GM12801 (cell line): ENCODE data around the gene BNIP3.

ENCODE experiments used
- TF ChIP-seq, protein P1 (sequence below): IDR thresholded peaks from one replicate; pipeline ENCODE4 v1.5.1; 2011; ENCODE audit warnings: control low read depth; ENCODE audit not compliant: insufficient read length; ENCODE audit errors: extremely low read depth

The BNIP3 gene

DNA sequence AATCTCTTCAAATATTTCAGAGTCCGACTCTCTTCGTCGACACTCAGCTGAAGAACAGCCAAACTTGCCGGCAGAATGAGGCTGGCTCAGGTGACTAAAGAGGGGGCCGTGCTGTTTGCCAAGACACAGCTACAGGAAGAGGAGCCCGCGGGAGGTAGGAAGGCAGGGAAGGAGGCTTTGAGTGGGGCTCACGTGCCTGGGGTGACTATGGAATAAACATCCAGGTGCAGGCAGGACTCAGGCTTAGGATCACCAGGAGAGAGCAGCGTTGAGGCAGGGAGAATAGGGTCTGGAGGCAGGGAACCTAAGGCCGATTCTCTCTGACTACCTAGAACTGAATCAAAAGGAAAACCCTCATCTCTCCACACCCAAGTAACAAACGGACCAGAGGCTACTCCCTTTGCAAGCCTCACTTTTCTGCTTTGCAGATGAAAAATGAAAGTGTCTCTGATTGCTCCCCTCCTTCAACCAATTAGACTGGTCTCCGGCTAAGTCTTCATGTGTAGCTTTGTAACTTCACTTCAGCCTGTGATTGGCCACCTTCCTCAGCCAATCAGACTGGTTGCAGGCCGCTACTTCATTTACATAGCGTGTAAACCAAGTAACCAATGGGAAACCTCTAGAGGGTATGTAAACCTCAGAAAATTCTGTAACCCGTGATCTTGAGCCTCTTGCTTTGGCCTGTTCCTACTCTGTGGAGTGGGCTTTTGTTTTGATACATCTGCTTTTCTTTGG, 19.7 kb upstream of the BNIP3 start:
- TF ChIP-seq, protein P1, sequence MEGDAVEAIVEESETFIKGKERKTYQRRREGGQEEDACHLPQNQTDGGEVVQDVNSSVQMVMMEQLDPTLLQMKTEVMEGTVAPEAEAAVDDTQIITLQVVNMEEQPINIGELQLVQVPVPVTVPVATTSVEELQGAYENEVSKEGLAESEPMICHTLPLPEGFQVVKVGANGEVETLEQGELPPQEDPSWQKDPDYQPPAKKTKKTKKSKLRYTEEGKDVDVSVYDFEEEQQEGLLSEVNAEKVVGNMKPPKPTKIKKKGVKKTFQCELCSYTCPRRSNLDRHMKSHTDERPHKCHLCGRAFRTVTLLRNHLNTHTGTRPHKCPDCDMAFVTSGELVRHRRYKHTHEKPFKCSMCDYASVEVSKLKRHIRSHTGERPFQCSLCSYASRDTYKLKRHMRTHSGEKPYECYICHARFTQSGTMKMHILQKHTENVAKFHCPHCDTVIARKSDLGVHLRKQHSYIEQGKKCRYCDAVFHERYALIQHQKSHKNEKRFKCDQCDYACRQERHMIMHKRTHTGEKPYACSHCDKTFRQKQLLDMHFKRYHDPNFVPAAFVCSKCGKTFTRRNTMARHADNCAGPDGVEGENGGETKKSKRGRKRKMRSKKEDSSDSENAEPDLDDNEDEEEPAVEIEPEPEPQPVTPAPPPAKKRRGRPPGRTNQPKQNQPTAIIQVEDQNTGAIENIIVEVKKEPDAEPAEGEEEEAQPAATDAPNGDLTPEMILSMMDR, result no peak

DNA sequence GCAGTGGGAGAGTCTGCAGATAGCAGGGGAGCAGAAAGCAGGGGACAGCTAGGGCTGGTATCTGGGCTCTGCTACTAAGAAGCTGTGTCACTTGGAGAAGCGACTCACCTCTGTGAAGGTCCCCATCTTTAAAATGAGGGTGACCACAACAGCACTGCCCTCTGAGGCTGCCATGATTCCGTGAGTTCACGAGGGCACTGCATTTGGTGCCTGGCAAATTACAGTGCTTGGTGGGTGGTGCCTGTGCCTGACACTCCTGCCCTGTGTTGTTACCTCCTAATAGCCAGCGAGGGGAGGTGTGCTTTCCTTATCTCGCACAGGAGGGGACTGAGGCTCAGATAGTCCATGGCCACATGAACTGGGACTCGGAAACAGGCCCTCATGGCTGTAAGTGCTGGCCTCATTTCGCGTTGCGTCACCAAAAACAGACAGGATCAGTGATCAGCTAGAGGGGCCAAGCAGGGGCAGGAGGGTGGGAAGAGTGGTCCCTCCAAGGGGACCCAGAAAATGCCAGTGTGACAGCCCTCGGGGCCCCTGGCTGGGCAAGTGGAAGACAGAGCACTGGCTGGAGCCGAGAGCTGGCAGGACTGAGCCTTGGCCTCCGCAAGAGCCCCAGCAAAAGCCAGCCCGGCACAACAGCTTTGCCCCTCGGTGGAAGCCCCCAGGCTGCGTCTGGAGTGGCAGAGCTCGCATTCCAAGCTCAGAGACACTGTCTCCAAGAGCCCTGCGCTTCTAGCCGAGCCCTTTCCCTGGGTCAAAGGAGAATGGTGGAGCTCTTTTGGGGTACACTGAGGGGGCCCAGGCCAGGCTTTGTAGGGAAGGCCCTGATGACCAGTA, 17.3 kb upstream of the BNIP3 start:
- TF ChIP-seq, protein P1, result no peak

DNA sequence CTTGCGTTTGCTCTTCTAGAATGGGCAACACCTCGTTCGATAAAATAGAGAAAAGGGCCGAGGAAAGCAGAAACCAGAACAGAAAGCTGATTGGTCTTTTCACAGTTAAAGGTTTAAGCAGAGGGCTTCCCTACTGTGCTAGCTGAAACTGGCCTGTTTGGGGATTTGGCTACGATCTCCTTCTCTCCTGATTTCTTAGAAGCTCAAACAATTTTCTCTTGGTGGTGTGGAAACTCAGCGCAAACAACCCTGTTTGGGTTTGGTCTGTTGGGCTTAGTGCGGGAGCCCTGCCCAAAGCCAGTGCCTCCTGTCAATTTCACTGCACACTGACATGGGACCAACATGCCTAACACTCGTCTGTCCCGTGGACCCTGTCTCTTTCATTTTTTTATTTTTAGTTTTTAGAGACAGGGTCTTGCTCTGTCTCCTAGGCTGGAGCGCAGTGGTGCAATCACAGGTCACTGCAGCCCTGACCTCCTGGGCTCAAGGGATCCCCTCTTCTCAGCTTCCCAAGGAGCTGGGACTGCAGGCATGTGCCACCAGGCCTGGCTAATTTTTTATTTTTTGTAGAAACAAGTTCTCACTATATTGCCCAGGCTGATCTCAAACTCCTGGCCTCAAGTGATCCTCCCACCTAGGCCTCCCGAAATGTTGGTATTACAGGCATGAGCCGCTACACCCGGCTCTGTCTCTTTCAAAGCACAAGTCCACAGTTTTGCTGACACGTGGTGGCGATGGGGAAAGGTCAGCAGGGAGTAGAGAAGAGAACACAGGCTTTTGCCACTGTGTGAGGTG, 16.5 kb upstream of the BNIP3 start:
- TF ChIP-seq, protein P1, result no peak

DNA sequence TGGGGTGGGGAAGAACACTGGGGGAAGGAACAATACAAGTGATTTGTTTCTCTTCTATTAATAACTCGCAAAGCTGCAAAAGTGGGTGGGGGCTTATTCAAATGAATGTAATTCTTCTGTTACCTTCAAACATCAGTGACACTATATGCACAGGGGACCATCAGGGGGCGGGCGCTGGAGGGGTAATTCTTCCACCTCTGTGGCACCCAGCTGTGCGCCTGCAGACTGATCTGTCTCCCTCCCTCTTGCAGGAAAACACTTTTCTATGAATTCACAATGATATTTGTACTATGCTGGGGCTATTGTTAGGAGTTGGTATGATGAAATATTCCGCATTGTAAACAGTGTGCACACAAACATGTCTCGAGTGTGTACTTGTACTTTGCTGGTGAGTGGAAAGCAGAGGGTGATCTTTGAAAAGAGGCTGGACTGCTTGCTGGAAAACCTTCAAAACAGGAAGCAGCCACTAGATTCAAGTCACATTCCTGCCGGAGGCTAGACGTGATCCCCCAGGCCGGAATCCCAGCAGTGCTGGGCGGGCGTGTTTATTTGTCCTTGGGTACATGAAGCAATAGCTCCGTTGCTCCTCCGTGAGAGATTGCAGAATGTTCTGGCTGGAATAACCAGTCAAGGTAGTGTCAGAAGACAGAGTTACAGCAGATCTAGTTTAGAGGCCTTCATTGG, 15.8 kb upstream of the BNIP3 start:
- TF ChIP-seq, protein P1, result no peak

DNA sequence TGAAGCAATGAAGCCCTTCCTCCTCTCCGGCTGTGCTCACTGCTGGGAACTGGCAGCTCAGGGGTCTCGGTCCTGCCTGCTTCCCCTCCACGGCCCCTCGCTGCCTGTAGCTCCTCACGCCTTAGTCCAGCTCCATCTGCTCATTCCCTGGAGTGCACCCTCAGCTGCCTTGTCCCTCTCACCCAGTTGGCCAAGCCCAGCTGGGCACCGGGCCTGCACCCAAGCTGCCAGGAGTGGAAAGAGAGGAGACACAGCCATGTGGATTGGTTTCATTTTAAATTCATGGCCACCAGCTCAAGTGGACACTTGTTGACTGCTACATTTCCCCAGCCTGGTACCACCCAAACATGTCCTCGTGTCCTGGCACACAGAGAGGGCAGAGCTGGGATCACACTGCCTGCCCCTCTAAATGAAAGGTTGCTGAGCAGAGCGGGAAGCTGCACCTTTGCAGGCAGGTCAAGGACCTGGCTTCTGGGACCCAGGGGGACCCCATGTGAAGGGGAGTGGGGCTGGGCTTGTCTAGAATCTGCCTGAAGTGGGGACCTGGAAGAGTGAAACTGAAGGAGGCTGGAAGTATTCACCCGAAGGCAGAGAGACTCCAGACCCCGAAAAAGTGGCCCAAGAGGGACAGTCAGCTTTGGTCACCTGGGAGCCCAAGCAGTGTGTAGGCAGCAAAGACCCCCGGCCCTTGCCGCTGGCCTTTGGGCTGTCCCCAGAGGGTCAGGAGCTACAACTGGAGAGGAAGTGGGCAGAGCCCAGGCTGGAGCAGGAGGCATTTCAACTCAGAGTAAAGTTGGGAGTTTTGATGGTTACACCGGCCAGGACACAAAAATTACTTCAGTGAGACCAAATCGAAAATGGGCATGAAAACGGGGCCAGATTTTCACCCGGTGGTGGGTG, 15.0 kb upstream of the BNIP3 start:
- TF ChIP-seq, protein P1, result no peak

DNA sequence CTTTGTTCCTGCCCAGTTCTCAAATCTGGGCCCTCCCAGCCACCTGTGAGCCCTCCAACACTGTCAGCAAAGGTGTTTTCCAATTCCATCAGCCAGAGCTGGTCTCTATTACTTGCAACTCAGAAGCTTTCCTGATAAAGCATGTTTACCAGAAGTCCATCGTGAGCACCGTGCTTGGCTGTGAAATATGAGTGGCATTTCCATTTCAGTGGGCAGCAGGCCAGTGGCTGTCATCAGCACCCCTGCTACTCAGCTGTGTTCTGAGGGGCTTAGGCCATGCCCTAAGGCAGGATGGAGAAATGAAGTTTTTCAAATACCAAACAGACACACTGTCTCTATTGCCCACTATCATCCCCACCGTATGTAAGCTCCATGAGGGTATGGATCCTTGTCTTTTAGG, 12.7 kb upstream of the BNIP3 start:
- TF ChIP-seq, protein P1, result no peak
